Breast epithelium (tissue), 3 donors: ENCODE data around the gene BRD4.

Experiments
- POLR2A ChIP-seq: fragments of 450-650 bp; IDR thresholded peaks from one replicate; pipeline ENCODE4 v1.6.1; 2016; ENCODE audit warnings: antibody characterized with exemption, mild to moderate bottlenecking, moderate library complexity
- TF ChIP-seq, protein P1 (sequence below), 3 donors: fragments of 450-650 bp; IDR thresholded peaks; one replicate each; pipeline ENCODE4 v1.5.1; 2016 to 2017; ENCODE audit warnings: antibody characterized with exemption in 3 of 3, mild to moderate bottlenecking in 3 of 3, moderate library complexity in 3 of 3

- TF ChIP-seq, protein P1, sequence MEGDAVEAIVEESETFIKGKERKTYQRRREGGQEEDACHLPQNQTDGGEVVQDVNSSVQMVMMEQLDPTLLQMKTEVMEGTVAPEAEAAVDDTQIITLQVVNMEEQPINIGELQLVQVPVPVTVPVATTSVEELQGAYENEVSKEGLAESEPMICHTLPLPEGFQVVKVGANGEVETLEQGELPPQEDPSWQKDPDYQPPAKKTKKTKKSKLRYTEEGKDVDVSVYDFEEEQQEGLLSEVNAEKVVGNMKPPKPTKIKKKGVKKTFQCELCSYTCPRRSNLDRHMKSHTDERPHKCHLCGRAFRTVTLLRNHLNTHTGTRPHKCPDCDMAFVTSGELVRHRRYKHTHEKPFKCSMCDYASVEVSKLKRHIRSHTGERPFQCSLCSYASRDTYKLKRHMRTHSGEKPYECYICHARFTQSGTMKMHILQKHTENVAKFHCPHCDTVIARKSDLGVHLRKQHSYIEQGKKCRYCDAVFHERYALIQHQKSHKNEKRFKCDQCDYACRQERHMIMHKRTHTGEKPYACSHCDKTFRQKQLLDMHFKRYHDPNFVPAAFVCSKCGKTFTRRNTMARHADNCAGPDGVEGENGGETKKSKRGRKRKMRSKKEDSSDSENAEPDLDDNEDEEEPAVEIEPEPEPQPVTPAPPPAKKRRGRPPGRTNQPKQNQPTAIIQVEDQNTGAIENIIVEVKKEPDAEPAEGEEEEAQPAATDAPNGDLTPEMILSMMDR (IDR thresholded peaks at IDR 0.05): no peak
- TF ChIP-seq POLR2A: no peak
Observed at GRCh38 chr19:15304140-15304705, 28.1 kb downstream of the BRD4 start.
